NCI-H187 (cell line): Measurements from ENCODE around the gene FAM222A.

Experiments
- DNase-seq, 2 experiments: peaks; one replicate each; lab custom pipeline; 2025; lab: John Stamatoyannopoulos, UW

Gene FAM222A

DNA sequence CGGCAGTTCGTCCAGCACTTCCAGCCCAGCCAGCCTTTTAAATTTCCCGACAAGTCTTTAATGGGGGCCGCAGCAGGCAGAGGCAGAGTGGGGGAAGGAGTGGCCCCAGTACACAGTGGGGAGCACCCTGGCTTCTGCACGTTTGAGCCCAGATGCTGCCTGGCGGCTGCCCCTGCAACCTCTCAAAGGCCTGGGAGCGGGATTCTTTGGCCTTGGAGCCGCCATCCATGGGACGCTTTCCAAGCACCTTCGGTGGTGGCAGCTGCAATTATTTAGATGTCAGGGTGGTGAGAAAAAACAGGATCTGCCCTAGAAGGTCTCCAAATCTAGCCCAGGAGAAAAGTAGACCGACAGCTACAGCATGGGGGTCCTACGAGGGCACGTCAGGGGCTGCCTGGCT, 46.0 kb downstream of the FAM222A start:
- DNase-seq: no peak

DNA sequence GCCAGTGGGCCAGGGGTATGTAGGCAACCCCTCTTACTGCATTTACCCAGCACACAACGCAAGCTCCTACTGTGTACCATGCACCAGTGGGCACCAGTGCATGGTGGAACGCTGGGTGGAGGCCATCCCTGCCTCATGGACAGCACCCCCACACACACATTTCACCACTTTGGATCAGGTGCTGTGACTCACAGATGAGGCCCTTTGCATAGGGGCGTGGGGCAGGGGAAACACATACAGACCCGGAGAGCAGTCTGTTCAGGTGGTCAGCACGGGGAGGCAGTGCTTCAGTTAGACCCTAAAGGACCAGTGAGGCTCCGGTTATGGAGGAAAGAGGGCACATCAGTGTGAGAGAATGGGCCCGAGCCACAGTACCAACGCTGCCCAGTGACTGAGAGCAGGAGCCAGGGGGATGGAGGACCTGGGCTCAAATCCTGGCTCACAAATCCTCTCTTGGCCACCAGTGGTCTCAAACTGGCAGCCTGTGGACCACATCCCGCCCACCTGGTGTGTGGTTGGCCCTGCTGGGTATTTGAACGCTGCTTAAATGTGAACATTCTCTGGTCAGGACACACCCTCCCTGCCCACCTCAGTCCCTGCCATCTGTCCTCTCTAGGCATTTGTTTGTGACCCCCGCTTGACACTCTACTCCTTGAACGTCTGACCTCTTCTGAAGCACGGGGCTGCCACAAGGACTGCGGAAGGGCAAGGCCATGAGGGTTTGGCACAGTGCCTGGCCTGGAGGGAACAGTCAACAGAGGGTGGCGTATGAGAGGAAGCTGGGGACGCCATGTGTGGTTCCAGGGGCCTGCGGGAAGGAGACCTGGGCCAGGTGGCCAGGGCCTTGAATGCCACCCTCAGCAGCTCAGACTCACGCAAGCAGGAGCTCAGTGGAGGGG, 46.7 kb downstream of the FAM222A start:
- no peak for DNase-seq

DNA sequence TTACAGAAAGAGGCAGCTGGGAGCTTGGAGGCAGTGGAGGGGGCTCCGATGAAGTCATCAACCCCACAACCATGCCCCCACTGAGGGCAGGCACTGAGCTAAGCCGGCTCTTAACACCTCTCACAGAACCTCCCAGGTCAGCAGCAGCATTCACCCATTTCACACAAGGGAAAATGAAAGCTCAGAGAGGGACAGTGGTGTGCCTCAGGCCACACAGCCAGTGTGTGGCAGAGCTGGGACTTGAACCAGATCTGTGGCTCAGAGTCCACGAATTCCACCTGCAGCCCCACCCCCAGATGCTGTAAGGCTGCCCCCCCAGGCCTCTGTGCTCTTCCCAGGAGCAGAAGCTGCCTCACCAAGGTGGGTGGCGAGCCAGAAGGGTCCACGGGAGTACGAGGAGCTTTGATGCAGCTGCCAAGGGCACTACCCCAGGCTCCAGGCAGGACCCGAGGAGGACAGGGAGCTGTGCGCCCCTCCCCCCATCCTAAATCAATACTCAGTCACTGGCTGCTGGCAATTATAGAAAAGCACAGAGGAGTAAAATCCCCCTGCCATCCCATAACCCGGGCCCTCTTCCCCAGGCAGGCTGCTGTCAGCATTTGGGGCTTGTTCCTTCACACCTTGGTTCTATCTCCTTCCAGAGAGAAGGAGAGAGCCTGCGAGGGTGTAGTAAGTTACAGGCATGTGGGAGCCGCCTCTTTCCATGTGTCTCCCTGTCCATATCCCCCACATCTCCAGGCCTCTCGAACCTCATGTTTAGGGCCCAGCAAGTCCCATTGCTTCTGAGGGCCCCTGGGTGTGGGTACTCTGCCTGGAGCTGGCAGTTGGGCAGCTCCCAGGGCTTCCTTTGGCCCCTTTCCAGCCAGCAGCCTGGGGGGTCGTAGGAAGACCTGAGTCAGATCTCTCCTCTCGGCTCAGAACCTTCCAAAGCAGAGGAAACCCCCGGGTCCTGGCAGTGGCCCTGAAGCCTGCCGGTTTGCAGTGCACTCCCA, 47.6 kb downstream of the FAM222A start:
- no peak for DNase-seq

DNA sequence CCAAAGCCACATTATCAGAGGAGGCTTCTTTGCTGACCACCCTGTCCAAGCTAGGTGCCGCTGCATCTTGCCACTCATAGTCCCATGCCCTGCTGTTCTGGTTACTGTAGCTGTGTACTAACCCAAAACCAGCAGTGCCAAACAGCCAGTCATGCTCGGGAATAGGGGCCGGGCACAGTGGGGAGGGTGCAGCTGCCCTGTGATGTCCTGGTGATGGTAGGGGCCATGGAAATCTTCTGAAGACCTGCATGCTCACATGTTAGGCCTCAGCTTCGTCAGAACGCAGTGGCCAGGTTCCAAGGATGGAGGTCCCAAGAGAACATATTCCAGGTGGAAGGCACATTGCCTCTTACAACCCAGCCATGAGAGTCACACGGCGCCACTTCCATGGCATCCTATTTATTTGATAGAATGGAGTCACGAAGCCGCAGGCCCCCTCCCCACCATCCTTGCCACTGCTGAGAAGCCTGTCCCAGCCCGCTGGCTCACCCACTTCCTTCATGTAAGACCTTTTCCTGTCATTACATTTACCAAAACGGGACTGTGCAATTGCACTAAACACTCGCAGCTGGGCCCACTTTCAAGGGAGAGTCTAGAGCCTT, 48.5 kb downstream of the FAM222A start:
- DNase-seq: no peak

DNA sequence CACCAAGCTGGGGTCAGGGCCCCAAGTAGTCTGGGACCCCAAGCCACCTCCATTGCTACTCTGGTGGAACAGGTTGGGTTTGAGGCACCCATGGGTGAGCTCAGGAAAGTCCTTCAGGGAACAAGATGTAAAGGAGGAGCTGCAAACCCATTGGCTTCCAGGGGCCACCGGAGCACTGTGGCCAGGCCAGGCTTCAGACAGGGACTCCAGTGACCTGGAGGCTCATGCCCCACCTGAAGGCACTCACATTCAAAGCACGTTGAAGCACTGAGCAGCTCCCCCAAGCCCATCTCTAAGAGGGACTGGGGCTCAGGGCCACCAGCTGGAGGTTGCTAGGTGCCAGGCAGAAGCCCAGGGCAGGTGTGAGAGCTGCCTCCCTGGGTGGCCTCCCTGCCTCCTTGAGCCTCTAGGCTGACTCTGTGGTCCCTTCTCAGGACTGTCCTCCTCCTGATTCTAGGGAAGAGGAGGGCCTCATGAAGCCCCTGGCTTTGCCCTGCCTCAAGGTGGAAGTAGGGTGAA, 49.1 kb downstream of the FAM222A start:
- DNase-seq: no peak

DNA sequence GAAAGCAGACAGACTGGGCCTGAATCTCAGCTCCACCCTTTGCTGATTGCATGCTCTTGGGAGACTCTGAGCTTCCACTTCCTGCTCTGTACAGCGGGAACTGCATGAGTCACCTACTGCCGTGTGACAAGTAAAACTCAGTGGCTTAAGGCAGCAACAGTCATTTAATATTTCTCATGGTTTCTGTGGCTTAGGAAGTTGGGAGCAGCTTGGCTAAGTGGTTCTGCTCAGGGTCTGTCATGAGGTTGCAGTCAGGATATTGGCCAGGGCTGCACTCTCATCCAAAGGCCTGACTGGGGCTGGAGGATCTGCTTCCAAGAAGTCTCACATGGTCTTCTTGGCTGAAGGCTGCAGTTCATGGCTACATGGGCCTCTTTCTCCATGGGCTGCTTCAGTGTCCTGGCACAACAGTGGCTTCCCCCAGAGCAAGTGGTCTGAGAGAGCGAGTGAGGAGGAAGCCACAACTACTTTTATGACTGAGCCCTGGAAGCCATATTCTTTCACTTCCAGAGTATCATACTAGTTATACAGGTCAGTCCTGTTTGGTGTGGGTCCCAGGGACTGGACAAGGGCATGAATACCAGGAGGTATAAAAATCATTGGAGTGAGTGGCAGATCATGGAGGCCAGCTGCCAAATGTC, 49.7 kb downstream of the FAM222A start:
- DNase-seq: no peak

DNA sequence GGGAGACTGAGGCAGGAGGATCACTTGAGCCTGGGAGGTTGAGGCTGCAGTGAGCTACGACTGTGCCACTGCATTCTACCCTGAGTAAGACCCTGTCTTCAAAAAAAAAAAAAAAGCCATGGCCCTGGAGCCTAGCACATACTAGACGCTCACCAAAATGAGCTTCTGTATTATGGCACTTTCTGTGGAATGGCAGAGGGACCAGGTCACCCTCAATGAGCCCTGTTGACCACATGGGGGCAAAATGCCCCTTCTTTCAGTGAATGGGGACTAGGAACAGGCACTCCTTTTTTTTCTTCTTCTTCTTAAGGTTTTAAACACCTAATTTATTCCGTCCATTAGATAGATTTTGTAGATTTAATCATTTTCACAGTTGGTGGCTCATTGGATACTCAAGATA, 50.5 kb downstream of the FAM222A start:
- no peak for DNase-seq

DNA sequence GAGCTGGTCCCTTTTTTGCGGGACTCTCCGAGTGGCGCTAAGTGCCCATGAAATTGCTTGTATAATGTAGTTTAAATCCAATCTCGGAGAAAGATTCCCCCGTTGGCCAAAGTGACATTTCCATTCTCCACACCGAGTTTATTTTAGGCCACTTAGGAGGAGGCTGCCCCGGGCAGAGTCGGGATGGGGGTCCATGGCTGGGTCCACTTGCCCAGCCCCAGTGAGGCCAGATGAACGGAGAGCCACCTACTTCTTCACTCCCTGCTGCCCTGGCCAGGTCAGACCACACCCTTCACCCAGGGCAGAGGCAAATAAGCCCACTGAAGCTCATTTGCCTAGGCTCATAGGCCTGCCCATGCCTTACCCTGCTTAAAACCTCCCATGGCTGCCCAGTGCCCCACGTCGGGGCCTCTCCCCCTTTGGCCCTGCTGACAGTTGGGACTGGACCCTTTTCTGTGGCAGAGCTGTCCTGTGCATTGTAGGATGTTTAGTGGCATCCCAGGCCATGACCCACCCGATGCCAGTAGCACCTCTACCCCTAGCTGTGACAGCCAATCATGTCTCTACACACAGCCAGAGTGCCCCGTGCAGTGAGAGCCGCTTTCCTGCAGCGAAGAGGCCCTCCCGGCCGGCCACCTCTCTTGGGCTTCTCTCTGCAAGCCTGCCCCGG, 51.3 kb downstream of the FAM222A start:
- no peak for DNase-seq

DNA sequence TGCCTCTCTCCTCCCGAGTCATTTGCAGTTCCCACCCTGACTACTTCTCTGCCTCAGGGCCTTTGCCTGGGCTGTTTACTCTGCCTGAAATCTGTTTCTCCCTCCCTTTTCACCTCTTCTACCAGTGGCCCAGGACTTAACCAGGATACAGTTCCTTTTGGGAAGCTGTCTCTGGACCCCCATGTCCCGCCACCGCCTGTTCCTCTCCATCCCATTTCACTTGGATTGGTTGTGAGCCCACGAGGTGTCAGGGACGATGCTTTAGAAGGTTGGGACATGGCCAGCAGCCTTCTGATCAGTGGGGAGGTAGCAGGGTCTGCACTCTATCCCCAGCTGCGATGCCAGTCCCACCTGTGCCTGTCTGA, 51.8 kb downstream of the FAM222A start:
- DNase-seq: no peak

DNA sequence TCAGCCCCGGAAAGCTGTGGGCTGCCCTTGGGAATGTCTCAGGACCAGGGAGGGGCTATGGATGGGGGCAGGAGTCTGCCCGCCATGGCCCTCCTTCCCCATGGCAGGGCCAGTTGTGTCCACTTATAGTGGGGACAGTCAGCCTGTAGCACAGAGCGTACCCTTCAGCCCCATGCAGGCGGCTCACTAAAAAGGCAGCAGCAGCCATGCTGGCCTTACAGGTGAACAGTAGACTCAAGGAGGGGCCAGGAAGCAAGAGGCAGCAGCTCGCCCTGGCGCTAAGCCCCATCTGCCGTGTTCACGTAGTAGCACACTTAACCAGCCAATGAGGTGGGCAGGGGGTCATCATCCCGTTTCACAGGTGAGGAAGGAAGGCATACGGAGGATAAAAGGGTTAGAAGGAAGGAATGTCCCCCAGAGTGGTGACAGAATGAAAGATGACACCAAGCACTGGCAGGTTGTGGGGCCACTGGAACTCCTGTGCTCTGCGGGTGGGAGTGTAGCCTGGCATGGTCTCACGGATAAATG, 52.7 kb downstream of the FAM222A start:
- no peak for DNase-seq

DNA sequence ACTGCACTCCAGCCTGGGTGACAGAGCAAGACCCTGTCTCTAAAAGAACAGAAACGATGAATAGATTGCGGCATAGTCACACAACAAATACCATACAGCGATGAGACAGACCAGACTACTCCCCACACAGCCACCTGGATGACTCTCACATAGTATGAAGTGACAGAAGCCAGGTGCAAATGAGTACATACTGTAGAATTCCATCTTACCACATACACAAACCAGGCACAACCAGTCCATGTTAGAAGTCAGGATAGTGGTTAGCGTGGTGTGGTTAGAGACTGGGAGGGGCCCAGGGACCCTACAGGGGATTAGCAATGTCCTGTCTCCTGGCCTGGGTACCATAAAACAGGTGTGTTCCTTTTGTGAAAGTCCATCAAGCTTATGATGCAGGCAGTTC, 53.8 kb downstream of the FAM222A start:
- no peak for DNase-seq

DNA sequence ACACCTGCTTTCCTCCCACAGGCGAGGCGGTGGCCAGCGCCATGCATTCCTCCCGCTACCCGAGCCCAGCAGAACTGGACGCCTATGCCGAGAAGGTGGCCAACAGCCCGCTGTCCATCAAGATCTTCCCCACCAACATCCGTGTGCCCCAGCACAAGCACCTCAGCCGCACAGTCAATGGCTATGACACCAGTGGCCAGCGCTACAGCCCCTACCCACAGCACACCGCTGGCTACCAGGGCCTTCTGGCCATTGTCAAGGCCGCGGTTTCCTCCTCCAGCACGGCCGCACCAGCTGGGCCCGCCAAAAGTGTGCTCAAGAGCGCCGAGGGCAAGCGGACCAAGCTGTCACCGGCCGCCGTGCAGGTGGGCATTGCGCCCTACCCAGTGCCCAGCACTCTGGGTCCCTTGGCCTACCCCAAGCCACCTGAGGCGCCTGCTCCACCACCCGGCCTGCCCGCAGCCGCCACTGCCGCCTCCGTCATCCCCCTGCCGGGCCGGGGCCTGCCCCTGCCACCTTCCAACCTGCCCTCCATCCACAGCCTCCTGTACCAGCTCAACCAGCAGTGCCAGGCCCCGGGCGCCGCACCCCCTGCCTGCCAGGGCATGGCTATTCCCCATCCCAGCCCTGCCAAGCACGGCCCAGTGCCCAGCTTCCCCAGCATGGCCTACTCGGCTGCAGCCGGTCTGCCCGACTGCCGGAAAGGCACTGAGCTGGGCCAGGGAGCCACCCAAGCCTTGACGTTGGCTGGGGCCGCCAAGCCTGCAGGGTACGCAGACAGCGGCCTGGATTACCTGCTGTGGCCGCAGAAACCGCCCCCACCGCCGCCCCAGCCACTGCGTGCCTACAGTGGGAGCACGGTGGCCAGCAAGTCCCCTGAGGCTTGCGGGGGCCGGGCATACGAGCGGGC, 54.6 kb downstream of the FAM222A start:
- no peak for DNase-seq

DNA sequence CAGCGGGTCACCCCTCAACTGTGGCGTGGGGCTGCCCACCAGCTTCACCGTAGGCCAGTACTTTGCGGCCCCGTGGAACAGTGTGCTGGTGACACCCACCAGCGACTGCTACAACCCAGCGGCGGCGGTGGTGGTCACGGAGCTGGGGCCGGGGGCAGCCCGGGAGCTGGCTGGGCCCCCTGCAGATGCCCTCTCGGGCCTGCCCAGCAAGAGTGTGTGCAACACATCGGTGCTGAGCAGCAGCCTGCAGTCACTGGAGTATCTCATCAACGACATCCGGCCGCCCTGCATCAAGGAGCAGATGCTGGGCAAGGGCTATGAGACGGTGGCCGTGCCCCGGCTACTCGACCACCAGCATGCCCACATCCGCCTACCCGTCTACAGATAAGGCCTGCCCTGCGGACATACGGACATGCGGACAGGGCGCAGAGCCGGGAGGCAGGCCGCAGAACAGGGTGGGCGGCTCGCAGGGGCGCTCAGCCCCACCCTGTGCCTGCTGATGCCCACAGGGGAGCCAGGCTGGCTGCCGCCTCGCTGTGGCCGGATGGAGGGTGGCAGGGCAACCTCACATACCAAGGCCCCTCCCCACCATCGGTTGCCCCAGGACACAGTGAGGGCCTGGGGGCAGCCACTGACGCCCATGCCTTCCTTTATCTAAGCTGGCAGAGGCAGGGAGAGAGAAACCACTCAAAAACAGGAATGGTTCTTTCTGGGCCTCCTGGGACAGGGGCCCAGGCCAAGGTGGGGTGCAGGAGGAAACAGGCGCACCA, 55.5 kb downstream of the FAM222A start:
- no peak for DNase-seq

DNA sequence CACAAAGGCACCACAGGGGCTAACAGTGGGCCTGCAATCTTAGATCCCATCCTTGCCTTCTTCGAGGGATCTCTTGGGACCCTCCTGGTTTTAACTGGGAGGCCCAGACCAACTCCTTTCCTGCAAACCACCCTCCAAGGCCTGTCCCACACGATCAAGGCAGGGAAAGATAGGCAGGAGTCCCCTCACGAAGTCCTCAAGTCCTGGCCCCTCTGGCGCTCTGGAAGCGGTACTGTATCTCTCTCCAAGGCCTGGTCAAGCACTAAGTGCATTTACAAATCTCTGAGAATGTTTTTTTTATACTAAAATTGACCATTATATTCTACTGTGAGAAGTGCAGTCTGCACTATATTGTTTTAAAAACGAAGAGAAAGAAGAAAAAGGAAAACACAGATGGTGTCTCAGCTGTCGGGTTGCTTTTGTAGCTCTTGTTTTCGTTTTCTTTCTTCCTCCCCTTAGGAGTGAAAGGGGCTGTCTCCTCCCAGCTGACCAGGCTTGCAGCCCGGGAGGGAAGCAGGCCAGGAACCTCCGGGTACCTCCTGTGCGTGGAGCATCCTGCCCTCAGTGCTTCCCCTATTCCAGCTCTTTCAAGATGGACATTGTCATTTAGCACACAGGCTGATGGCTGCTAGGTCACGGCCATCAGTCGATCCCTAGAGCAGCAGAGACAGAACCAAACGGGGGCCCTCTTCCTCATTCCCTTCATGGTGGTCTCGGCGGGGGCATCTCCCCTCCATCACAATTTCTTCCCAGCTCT, 56.7 kb downstream of the FAM222A start:
- no peak for DNase-seq

DNA sequence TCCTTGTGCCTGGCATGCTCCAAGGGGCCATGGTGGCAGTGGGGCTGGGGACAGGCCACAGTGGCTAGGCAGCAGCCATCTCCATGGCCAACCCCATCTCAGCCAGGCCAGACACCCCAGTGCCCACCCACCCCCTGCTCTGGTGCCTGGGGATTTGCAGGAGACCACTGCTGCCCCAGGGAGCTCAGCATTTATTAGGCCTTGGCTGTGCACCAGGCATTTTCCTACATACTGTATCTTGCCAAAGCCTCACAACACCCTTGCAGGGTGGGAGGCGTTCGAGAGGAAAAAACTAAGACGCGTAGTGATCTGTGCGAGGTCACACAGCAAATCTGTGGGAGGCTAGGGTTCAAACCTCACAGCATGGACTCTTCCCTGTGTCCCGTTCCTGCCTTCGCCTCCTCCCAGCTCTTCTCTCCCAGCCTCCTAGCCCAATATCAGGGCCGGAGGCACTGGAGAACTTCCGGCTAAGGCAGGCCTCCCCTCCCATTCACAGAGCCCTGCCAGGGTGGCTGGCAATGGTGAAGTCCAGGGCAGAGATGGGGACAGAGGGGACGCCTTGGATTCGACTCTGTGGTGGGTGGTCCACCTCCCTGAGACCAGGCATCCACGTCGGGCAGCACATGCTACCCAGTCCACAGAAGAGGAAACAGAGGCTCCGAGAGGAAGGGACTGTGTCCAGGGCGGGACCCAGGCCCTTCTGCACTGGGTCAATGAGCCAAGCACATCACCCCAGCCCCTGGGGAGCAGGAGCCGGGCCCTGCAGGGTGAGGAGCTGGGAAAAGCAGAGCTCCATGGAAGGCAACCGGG, 57.4 kb downstream of the FAM222A start:
- DNase-seq: no peak

DNA sequence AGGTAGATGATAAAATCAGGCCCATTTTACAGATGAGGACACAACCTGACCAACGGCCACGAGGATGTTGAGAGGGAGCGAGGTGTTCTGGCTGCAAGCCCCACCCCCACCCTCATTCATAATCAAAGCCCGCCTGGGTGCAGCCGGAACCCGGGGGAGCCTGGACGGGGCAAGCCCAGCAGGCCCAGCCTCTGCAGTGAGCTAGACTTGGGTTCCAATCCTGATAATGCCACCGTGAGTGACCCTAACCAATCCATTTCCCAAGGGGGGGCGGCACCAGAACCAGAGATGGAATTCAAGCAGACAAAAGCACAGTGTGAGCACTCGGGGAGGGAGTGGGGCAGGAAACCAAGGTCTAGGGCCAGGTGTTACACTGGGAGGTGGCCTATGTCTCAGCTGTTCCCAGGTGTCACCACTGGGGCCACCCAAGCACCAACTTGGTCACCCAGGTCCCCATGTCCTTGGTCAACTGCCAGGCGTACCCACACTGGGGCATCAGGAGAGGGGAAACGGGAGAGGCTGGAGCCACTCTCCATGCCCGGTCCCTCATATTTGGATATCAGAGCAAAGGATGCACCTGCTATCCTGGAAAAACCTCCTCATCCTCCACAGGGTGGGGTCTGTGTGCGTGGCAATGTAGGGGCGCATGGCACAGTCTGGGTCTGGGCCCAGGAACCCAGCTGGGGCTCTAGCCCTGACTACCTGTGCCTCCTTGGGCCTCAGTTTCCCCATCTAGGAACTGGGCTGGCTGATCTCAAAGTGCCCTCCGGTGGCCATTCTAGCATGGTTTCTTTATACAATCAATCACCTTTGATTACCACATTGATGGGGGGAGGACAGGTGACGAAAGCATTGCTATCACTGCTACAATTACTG, 58.4 kb downstream of the FAM222A start:
- no peak for DNase-seq
